Hepatic stellate cell (primary cell): ENCODE data around the gene NEK11.
"Not testable (repeated sequence)": the region's sequence is repeated elsewhere in the genome, so short reads cannot be mapped to it uniquely, and the experiment has no call there.

Experiments used
- DNase-seq: peaks from one replicate; pipeline ENCODE4 v3.0.0; 2011; ENCODE audit warnings: low spot score

NEK11 gene

GRCh38 chr3:131304890-131305289 lies 278.2 kb downstream of the NEK11 start:
- no peak for DNase-seq

GRCh38 chr3:131306242-131306641 lies 279.6 kb downstream of the NEK11 start:
- DNase-seq = no peak

GRCh38 chr3:131314318-131314717 lies 287.6 kb downstream of the NEK11 start:
- no peak for DNase-seq

- DNase-seq = no peak
These were observed 288.5 kb downstream of the NEK11 start for GRCh38 chr3:131315162-131315561.

GRCh38 chr3:131317667-131318066 lies 291.0 kb downstream of the NEK11 start:
- no peak for DNase-seq

- no peak for DNase-seq
These were observed 296.3 kb downstream of the NEK11 start for GRCh38 chr3:131323014-131323413.

- no peak for DNase-seq
These were observed 297.1 kb downstream of the NEK11 start for GRCh38 chr3:131323792-131324191.

GRCh38 chr3:131324923-131325322 lies 298.2 kb downstream of the NEK11 start:
- no peak for DNase-seq

- no peak for DNase-seq
These were observed 299.6 kb downstream of the NEK11 start for GRCh38 chr3:131326307-131326706.

- DNase-seq = no peak
These were observed 302.0 kb downstream of the NEK11 start for GRCh38 chr3:131328721-131329120.

- DNase-seq = no peak
These were observed 303.1 kb downstream of the NEK11 start for GRCh38 chr3:131329774-131330173.

- not testable (repeated sequence) for DNase-seq
These were observed 304.9 kb downstream of the NEK11 start for GRCh38 chr3:131331456-131332085.

GRCh38 chr3:131338948-131339640 lies 312.4 kb downstream of the NEK11 start:
- DNase-seq = no peak

GRCh38 chr3:131341761-131342160 lies 315.1 kb downstream of the NEK11 start:
- no peak for DNase-seq

GRCh38 chr3:131348911-131349310 lies 322.2 kb downstream of the NEK11 start:
- DNase-seq = no peak

- DNase-seq = no peak
These were observed 322.8 kb downstream of the NEK11 start for GRCh38 chr3:131349454-131349853.

GRCh38 chr3:131349946-131350347 lies 323.3 kb downstream of the NEK11 start:
- DNase-seq = no peak

GRCh38 chr3:131350506-131350905 lies 323.8 kb downstream of the NEK11 start:
- DNase-seq = no peak

GRCh38 chr3:131353016-131353877 lies 326.6 kb downstream of the NEK11 start:
- no peak for DNase-seq

- DNase-seq = no peak
These were observed 327.3 kb downstream of the NEK11 start for GRCh38 chr3:131353986-131354385.

- no peak for DNase-seq
These were observed 329.4 kb downstream of the NEK11 start for GRCh38 chr3:131356006-131356595.

GRCh38 chr3:131357275-131357674 lies 330.6 kb downstream of the NEK11 start:
- DNase-seq = no peak
